Subcutaneous adipose tissue (tissue), 4 donors: ENCODE measurements around the gene TMEM184A. TPM values are rescaled to one million over a fixed set of nuclear protein-coding genes. Genes with fewer than 3 reads are reported as not detected.

ENCODE experiments used
- CTCF ChIP-seq: fragments of 450-650 bp; IDR thresholded peaks from one replicate; pipeline ENCODE4 v1.5.1; 2016; ENCODE audit warnings: low read depth, mild to moderate bottlenecking, control low read depth, antibody characterized with exemption, moderate library complexity
- total RNA-seq, 4 donors: library from RNA; depleted of rRNA; stranded (reverse); fragments of >200 nt; gene quantifications; one replicate each; pipeline ENCODE4 v1.1.0, GENCODE V29; 2016

The TMEM184A gene
- total RNA-seq, 4 donors from 2014 or later, result under 0.01 to 0.17 TPM; not detected in 2

GRCh38 chr7:1497293-1497927, 58.6 kb downstream of the TMEM184A start:
- no peak for TF ChIP-seq CTCF

GRCh38 chr7:1496531-1497292, 59.3 kb downstream of the TMEM184A start:
- no peak for TF ChIP-seq CTCF

GRCh38 chr7:1495564-1496242, 60.3 kb downstream of the TMEM184A start:
- no peak for TF ChIP-seq CTCF

DNA sequence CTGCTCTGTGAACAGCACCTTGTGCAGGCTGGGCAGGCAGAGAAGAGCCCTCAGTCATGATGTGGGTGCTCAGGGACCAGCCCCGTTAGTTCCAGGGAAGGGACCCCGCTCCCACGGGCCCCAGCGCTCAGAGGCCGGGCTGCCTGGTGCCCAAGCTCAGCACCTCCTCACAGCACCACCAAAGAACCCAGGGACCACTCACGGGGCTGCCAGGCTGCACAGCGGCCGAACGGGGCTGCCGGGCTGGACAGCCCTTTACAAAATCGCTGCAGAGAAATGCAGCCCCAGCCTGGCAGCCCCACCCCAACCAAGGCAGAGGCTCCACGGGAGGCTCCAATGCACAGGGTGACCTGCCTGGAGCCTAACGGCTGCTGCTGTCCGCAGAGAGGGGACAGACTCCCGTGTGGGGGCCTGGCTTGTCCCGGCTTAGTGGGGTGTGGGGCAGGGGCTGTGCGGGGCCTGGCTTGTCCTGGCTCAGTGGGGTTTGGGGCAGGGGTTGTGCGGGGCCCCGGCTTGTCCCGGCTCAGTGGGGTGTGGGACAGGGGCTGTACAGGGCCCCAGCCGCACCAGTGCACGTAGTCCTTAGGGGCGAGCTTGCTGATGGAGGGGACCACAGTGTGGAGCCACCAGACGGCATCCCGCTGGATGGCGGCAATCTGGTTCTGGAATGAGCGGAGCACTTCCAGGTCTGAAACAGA, 61.0 kb downstream of the TMEM184A start:
- no peak for TF ChIP-seq CTCF

DNA sequence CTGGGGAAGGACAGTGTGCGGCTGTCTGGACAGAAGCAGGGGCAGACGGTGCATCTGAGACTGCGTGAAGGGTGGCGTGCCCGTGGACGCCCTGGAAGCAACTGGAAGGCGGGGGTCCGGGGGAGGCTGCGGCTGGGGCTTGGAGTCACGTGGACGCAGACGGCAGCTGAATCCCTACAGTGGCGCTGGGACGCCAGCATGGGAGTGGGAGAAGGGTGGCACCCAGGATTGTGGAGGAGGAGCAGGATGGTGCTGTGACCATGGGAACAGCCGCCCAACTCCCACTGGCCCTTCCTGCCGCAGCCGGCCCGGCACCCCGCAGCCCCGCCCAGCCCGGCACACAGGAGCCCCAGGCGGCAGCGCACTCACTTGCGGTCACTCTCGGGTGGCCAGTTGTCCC, 61.6 kb downstream of the TMEM184A start:
- TF ChIP-seq CTCF, result no peak

DNA sequence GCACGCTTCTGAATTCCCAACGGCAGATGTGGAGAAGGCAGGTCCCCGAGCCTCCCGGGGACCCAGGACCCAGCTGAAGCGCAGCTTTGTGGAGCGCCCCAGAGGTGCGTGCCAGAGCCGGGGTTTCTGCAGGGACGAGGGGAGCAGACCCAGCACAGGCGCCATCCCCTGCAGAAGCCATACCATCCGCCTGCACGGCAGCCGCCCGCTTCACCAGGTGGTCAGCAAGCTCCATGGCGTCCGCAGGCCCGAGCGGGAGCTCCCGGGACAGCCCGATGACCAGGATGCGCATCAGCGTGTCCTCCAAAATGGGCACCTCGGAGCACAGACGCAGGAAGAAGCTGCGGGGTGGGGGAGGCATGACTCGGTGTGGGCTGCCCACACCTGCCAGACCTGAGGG, 62.4 kb downstream of the TMEM184A start:
- no peak for TF ChIP-seq CTCF

GRCh38 chr7:1493129-1493528, 62.9 kb downstream of the TMEM184A start:
- TF ChIP-seq CTCF, result no peak
